ENCODE results near the gene MAPKAPK3.
A peak's percentile ranks its signal among the peaks of the same experiment; 100 is the strongest.

MAPKAPK3 gene

DNA sequence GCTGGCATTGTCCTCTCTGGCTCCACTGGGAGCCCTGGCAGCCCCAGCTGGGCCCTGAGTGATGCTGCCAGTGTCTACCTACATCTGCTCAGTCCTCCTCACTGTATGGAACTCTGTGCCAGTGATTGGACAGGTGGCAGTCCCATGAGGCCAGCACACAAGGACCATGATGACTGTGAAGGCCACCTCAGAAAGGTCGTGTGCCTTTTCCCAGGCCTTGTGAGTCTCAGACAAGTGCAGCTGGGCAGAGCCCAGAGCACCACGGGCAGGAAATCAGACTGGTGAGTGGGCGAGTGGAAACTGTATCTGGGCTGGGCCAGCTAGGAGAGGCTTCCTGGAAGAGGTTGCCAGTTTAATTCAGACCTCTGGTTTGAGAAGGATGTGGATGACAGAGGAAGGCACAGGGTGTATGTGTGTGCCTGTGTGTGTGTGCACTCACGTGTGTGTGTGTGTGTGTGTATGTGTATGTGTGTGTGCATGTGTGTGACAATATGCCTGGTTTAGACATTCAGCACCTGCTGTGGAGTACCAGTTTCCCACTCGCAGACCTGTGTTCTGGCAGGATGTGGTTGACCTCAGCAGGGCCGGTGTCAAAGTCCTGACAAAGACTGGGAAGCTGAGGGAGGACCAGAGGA is 7.0 kb downstream of the MAPKAPK3 start:
- TF ChIP-seq, protein P1, sequence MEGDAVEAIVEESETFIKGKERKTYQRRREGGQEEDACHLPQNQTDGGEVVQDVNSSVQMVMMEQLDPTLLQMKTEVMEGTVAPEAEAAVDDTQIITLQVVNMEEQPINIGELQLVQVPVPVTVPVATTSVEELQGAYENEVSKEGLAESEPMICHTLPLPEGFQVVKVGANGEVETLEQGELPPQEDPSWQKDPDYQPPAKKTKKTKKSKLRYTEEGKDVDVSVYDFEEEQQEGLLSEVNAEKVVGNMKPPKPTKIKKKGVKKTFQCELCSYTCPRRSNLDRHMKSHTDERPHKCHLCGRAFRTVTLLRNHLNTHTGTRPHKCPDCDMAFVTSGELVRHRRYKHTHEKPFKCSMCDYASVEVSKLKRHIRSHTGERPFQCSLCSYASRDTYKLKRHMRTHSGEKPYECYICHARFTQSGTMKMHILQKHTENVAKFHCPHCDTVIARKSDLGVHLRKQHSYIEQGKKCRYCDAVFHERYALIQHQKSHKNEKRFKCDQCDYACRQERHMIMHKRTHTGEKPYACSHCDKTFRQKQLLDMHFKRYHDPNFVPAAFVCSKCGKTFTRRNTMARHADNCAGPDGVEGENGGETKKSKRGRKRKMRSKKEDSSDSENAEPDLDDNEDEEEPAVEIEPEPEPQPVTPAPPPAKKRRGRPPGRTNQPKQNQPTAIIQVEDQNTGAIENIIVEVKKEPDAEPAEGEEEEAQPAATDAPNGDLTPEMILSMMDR (conservative IDR thresholded peaks at IDR 0.05; ENCODE audit: low read depth, low read length) = no peak
- no peak for DNase-seq (ENCODE audit: low read depth)
- no peak overlapping the region for H3K4me3 ChIP-seq (ENCODE audit: low read depth, low read length)

DNA sequence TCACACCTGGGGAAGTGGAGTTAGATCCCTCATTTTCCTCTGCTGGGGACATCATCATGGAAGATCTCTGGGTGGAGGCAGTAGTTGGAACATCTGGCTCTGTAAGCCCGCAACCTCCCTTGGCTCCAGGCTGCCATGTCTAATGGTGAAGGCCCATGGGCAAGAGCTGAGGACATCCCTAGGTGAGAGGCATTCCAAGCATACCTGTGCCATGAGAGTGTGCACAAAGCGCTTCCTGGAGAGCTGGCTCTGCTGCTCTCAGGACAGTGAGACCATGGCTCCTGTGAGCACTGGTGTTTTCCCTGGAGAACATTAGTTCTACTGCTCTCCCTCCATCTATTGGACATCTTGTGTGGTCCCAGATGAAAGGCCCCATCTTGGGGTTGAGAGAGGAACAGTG is 7.7 kb downstream of the MAPKAPK3 start:
- H3K4me3 ChIP-seq (ENCODE audit: low read depth, low read length) = no peak overlapping the region
- DNase-seq (ENCODE audit: low read depth) = peak; percentile 9
- TF ChIP-seq, protein P1 (conservative IDR thresholded peaks at IDR 0.05; ENCODE audit: low read depth, low read length) = no peak

DNA sequence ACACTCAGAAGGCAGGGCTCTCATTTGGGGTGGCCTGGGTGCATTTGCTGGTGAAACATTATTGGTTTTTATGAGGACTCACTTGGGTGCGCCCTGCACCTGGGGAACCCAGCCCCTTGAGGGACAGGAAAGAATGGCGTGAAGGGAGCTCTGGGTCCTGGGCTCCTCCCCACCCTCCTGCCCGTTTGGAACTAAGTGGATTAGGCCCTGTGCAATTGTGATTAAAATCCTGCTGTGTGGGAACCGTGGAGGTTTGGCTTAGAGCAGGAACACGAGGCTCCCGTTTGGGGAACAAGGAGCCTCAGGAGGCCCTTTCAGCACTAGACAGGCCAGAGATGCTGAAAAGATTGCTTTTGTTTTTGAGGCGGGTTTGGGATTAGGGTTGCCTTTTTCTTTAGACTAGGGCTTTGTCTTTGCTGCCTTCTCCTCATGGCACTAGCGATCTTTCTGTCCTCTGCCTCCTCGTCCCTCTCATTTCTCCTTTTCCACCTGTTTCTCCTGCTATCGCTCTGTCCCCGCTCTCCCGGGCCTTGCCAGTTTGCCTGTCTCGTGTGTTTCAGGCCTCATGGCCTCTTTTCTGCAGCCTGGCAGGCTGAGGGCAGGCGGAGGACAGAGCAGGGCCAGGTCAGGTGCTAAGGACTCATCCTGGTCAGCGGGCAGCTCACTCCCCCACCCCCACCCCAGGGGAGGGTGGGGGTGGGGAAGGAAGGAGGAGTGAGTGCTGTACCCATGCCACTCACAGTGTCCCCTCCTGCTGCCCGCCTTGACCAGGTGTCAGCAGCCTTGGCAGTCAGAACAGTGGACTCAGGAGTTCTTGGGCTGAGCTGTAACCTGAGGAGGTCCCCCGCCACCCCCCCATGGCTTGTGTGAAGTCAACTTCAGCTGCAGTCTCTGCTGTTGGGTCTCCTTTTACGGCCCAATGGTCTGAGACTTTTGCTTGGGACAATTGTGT is 8.6 kb downstream of the MAPKAPK3 start:
- TF ChIP-seq, protein P1 (conservative IDR thresholded peaks at IDR 0.05; ENCODE audit: low read depth, low read length) = no peak
- no peak overlapping the region for H3K4me3 ChIP-seq (ENCODE audit: low read depth, low read length)
- DNase-seq (ENCODE audit: low read depth) = no peak

DNA sequence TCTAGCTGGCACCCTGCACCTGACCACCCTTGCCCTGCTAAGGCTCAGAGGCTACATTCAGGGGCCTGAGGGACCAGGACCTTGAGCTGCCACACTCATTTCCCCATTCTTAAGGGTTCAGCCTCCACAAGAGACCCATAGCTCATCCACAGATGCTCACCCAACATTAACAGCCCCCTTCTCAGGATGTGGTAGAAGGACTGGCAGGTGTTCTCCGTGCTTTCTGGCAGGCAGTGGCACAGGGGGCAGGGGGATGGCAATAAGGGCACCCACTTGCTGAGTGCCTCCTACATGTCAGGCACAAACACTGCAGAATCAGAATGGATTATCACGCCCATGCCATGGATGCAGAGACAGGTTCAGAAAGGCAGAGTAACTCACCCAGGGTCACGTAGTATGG is 9.4 kb downstream of the MAPKAPK3 start:
- DNase-seq (ENCODE audit: low read depth) = no peak
- TF ChIP-seq, protein P1 (conservative IDR thresholded peaks at IDR 0.05; ENCODE audit: low read depth, low read length) = no peak
- H3K4me3 ChIP-seq (ENCODE audit: low read depth, low read length) = no peak overlapping the region

DNA sequence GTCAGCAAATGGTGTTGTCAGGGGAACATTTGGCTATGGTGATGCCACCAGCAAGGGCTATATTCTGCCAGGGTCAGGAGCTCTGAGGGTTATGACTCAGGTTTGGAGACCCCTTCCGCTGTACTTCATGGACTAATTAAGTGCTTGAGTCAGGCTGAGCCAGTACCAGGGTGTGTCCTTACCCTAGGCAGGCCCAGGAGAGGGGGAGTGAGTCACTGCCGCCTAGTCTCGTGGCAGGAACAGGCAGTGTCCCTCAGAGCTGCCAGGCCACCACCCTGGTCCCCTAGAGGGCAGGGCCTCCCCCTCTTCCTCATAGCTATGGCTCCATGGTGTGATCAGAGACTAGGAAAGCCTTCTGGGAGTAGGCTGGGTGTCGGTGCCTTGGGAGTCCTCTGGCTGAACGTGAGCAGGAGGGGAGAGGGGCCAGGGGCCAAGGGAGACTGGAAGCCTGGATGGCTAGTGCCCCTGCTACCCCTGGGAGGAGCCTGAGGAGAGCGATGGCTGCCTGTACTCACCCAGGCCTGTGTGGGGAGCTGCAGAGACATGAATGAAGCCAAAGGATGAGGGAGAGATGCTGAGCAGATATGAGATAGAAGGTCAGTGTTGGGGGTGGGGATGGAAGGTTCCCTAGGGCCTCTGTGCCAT is 10.6 kb downstream of the MAPKAPK3 start:
- TF ChIP-seq, protein P1 (conservative IDR thresholded peaks at IDR 0.05; ENCODE audit: low read depth, low read length) = peak; percentile 69
- no peak overlapping the region for H3K4me3 ChIP-seq (ENCODE audit: low read depth, low read length)
- DNase-seq (ENCODE audit: low read depth) = peak; percentile 62

DNA sequence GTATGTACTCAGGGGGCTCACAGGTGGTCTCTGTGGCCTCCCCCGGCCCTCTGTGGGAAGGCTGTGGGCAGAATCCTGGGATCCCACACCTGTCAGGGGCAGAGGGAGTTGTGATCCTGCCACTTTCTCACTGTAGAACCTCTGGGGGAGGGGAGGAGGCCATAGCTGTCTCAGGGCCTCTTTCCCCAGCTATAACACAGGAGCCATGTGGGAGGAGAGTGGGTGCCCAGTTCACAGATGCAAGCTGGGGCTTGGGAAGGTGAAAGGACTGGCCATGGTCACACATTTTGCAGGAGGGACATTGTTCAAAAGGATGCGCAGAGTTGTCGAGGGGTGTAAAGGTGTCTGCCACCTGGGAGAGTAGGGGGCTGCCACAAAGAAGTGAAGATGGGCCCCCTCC is 11.7 kb downstream of the MAPKAPK3 start:
- no peak overlapping the region for H3K4me3 ChIP-seq (ENCODE audit: low read depth, low read length)
- no peak for DNase-seq (ENCODE audit: low read depth)
- TF ChIP-seq, protein P1 (conservative IDR thresholded peaks at IDR 0.05; ENCODE audit: low read depth, low read length) = no peak
